Dermis blood vessel endothelial cell (primary cell): ENCODE data around the gene AK6. TPM values are rescaled to one million over a fixed set of nuclear protein-coding genes. Genes with fewer than 3 reads are reported as not detected.

Experiments
- DNase-seq: peaks from one replicate; pipeline ENCODE4 v3.0.0; 2010
- total RNA-seq: library from RNA; depleted of rRNA; stranded (reverse); fragments of >200 nt; gene quantifications from 2 replicates; pipeline ENCODE4 v1.2.3, GENCODE V29; 2014

The AK6 gene
- 21.3 and 52.0 TPM in 2 replicates for total RNA-seq

GRCh38 chr5:69369340-69370121 lies at the start of gene AK6, which contains the start of the genes RAD17 and TAF9:
AK6 (minus strand) TSS chr5:69369520; CDS start chr5:69369490, 30 bp downstream.
RAD17 (plus strand) TSS chr5:69369818; CDS start chr5:69372209, 2,391 bp downstream.
TAF9 (minus strand) TSS chr5:69369520; CDS start chr5:69365737, 3,783 bp downstream.
- DNase-seq = peak; percentile 93

GRCh38 chr5:69418554-69418953 lies 49.2 kb upstream of the AK6 start:
- DNase-seq = no peak

DNA sequence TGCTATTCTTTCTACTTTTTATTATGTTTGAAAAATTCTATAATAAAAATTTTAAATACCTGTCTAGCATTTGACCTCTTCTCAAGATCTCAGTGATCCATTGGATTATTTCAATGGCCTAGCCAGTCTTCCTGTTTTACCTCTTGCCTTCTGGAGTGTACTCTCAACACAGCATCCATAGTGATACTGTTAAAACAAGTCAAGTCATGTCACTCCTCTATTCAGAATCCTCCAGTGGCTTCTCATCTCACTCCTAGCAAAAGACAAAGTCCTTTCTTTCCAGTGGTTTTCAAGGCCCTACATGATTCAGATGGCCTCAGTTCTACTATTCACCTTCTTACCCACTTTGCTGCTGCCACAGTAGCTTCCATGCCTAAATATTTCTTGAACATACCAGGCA lies 47.4 kb upstream of the AK6 start:
- no peak for DNase-seq

- no peak for DNase-seq
Measured at GRCh38 chr5:69416180-69416579, 46.9 kb upstream of the AK6 start.

DNA sequence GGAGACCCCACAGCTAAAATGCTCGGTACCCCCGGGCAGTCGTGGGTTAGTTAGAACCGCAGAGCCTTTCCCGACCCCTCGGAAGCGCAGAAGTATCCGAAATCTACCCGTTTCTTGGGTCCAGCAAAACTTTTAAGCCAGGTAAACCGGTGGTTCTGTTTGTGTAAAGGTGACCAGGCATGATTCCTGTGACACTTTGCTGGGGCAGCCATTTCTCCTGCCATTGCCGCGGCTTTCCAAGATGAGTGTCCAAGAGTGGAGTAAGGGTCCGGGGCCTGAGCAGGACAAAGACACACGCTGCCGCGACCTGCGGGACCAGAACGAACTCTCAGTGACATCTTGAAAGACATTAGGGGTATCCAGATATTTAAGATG lies 46.3 kb upstream of the AK6 start:
- peak; percentile 2 for DNase-seq

GRCh38 chr5:69414885-69415583 lies 45.7 kb upstream of the AK6 start, which contains the start of gene MARVELD2:
MARVELD2 (plus strand) TSS chr5:69415116; CDS start chr5:69419386, 4,270 bp downstream.
- peak; percentile 71 for DNase-seq

GRCh38 chr5:69404659-69405330 lies 35.5 kb upstream of the AK6 start:
- DNase-seq = no peak

DNA sequence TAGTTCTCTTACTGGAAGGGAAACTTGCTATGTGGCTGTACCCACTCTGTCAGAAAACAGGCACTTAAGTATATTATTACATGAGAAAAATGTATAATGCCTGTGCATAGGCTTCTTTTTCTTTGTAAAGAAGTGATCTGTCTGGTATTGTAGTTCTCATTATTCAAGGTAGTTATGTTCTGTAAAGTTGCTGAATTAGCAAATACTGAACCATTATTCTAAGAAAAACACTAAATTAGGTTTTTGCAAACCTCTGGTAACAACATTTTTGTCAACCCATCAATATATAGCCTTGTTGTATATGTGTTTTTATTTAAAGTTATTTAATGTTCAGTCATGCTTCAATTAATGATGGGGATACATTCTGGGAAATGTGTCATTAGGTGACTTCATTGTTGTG lies 9.1 kb upstream of the AK6 start:
- no peak for DNase-seq

GRCh38 chr5:69374911-69375446 lies 5.7 kb upstream of the AK6 start:
- no peak for DNase-seq

DNA sequence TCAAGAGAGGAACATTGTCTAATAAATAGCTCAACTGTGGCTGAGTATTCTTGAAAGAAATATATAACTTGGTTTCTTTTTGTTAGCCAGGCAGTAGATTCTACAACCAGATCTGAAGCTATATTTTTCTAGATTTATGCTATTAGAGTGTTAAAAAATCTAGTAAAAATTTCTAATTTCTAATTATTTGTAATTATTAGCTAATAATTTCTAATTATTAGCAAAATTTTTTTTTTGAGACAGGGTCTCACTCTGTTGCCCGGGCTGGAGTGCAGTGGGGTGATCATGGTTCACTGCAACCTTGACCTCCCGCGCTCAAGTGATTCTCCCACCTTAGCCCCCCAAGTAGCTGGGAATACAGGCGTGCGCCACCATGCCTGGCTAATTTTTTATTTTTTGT lies 3.1 kb upstream of the AK6 start:
- DNase-seq = no peak

- DNase-seq = peak; percentile 3
Measured at GRCh38 chr5:69370335-69370734, 1.0 kb upstream of the AK6 start.

- DNase-seq = peak; percentile 53
Measured at GRCh38 chr5:69368458-69369339, 621 bp downstream of the AK6 start.

GRCh38 chr5:69367697-69368279 lies 1.5 kb downstream of the AK6 start:
- no peak for DNase-seq

DNA sequence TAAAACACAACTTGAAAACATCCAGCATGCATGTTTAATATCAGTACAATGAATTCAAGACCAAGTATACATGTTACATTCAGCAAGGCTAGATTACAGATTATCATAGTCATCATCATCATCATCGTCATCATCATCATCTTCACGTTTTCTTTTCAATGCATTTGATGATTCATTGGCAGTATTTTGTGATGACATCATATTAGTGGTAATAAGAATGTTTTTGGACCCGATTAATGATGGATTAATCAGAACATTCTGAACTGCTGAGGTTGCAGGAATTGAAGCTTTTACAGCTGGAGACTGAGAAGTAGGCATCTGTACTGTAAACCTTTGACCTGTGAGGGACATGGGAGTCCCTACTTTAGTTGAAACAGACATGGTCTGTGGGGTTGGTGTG lies 4.5 kb downstream of the AK6 start:
- DNase-seq = no peak

DNA sequence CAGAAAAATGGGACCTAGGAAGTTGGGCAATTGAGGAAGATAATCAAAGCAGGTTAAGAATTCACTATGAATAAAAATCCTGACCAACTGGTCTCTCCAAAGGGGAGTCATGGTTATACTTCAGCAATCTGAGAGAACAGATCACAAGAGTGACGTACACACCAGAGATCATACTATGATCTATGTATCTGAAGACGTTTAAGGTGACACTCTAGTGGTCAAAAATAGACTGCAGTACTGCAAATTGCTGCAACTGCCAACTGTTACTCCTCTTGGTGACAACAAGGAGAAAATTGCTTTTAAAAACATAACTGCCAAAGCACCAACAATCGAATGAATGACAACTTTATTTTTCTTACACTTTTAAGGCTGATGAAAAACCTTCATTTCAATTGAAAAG lies 4.9 kb downstream of the AK6 start:
- DNase-seq = peak; percentile 41

- no peak for DNase-seq
Measured at GRCh38 chr5:69360442-69360841, 8.9 kb downstream of the AK6 start.

DNA sequence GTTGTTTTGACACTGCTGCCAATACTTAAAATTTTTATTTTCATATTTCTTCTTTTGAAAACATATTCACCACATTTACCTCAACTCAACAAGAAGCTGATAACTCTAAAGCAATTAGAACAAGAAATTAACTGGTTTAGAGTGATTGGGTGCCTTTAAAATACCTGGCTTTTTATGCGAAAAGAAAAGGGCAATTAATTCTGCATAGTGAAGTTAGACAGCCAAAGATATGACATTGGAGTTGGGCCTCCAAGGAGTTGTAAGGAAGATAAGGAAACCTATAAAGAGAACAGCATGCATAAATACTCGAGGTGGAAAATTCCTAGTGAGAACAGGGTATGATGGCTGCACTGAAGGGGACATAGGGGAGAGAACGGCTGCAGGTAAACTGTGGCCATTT lies 9.6 kb downstream of the AK6 start:
- DNase-seq = no peak

DNA sequence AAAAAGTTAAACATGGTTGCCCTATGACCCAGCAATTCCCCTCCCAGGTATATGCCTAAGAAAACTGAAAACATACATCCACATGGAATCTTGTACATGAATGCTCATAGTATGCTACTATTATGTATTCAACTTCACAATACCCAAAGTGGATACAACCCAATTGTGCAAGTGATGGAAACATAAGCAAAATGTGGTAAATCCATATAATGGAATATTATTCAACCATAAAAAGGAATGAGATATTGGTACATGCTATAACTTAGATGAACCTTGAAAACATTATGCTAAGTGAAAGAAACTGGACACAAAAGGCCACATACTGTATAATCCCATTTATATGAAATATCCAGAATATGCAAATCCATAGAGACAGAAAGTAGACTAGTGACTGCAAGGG lies 18.7 kb downstream of the AK6 start:
- DNase-seq = no peak

GRCh38 chr5:69343083-69343482 lies 26.2 kb downstream of the AK6 start:
- no peak for DNase-seq

- DNase-seq = no peak
Measured at GRCh38 chr5:69341520-69342161, 27.7 kb downstream of the AK6 start.

GRCh38 chr5:69335341-69335935 lies 33.9 kb downstream of the AK6 start:
- no peak for DNase-seq
